ENCODE results near the gene RO60. TPM values are rescaled to one million over a fixed set of nuclear protein-coding genes. Genes with fewer than 3 reads are reported as not detected.

RO60 gene
- total and polyA plus RNA-seq, 2 of the 13 experiments (the other 11 are each of a cell fraction or from before 2014, with no cell fraction given): 20.3 to 53.7 TPM

- TF ChIP-seq AHDC1 (CRISPR knock-in tag; IDR thresholded peaks at IDR 0.05; ENCODE audit: borderline replicate concordance) (no peak), DPF2 (CRISPR knock-in tag; IDR thresholded peaks at IDR 0.05; ENCODE audit: borderline replicate concordance, low read depth) (no peak), TFDP1 (CRISPR knock-in tag; IDR thresholded peaks at IDR 0.05; ENCODE audit: borderline replicate concordance) (0 out of 2 replicates have a peak, but pooled peaks have one; percentile 59), ETV5 (CRISPR knock-in tag; IDR thresholded peaks at IDR 0.05; ENCODE audit: borderline replicate concordance) (peak; percentile 45), HHEX (CRISPR knock-in tag; IDR thresholded peaks at IDR 0.05) (no peak), PHB2 (IDR thresholded peaks at IDR 0.05; ENCODE audit: partially characterized antibody) (no peak), POLR2G (IDR thresholded peaks at IDR 0.05; ENCODE audit: low read depth, low read length) (peak; percentile 82), ZMYM3 (CRISPR knock-in tag; IDR thresholded peaks at IDR 0.05) (no peak), MXD4 (CRISPR knock-in tag; IDR thresholded peaks at IDR 0.05) (peak; percentile 86), MTA1 (CRISPR knock-in tag; IDR thresholded peaks at IDR 0.05; ENCODE audit: borderline replicate concordance) (no peak; the same call in 1 of the 2 replicates), ZBTB40 (IDR thresholded peaks at IDR 0.05) (no peak), ZBTB40 (CRISPR knock-in tag; IDR thresholded peaks at IDR 0.05) (no peak)
These were observed 45.8 kb downstream of the RO60 start, which contains the start of gene GLRX2 (continued) for GRCh38 chr1:193104907-193105820.

Data from HepG2 (cell line).